GM19193 (cell line): Measurements from ENCODE around the gene CAMKV.

Source experiments
- POLR2A ChIP-seq: IDR thresholded peaks from 4 replicates; pipeline ENCODE4 v1.6.1; 2011; ENCODE audit not compliant: insufficient read depth, insufficient read length; ENCODE audit errors: extremely low read depth

The CAMKV gene

DNA sequence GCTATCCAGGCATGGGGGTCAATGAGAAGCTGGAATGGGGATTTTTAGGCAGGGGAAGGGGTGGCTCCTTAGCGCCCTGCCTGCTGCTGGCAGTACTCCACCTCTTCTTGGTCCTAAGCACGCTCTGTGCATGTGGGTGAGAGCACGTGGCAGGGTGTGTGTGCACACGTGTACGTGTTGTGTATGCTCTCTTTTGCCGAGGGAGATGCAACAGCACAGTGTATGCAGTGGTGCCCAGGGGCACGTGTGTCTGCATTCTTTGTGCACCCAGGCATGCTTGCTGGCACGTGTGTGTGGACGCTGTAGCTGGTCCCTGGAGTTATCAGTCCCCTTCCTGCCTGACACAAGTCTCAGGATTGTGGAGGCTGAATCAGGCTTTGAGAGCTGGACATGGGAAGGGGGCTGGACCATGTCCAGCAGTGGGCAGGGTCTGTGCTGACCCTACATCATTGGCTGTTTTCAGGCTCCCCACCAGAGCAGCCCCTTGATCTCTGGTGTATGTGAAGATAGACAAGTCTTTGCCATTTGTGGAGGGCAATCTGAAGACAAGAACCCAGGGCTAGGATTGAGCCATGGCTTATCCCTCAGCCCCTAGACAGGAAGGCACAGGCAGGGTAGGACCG lies 1.9 kb upstream of the CAMKV start:
- TF ChIP-seq POLR2A: no peak

DNA sequence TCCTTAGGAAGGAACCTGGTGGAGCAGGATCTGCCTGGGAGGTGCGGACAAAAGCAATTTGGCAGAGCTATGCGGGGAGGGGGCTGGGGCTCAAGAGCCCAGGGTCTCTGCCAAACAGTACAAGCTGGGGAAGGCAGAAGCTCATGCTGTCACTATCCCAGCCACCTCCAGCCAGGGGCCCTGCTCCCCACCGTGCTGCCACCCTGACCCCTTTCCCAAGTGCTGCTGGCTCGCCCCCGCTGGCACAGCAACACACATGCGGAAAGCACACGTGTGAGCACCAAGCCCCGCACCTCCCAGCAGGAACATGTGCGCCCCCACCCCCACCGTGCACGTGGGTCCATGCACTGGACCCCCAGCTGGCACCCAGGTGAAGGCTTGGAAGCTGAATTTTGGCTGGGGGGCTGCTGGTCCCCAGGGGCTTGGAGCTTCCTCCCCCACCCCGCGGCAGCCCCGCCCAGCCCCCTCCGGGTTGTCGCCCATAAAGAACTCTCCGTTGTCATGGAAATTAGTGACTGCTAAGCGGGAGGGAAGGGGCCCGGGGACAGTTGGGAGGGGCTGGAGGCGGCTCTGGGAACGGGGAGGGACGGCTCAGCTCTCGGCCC lies 742 bp downstream of the CAMKV start:
- TF ChIP-seq POLR2A: no peak

GRCh38 chr3:49867871-49868321 lies 1.8 kb downstream of the CAMKV start:
- no peak for TF ChIP-seq POLR2A

GRCh38 chr3:49867400-49867799 lies 2.3 kb downstream of the CAMKV start:
- TF ChIP-seq POLR2A: no peak

GRCh38 chr3:49865198-49865784 lies 4.4 kb downstream of the CAMKV start:
- TF ChIP-seq POLR2A: no peak

DNA sequence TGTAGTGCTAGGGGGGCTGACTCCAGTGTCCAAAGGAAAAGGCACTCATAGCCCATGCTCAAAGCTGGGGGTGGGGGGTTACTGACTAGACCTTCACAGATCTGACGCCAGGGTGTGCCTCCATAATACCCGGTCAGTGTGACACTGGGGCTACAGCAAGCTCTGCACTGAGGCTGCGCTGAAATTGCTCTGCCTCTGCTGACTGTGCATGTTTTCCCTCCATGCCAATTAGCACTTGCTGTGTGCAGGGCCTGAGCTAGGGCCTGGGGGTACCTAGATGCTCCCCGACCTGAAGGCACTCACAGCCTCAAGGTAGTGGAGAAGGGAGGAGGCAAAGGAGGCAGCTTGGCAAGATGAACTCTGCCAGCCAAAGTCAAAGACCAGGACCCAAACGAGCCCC lies 5.2 kb downstream of the CAMKV start:
- no peak for TF ChIP-seq POLR2A

DNA sequence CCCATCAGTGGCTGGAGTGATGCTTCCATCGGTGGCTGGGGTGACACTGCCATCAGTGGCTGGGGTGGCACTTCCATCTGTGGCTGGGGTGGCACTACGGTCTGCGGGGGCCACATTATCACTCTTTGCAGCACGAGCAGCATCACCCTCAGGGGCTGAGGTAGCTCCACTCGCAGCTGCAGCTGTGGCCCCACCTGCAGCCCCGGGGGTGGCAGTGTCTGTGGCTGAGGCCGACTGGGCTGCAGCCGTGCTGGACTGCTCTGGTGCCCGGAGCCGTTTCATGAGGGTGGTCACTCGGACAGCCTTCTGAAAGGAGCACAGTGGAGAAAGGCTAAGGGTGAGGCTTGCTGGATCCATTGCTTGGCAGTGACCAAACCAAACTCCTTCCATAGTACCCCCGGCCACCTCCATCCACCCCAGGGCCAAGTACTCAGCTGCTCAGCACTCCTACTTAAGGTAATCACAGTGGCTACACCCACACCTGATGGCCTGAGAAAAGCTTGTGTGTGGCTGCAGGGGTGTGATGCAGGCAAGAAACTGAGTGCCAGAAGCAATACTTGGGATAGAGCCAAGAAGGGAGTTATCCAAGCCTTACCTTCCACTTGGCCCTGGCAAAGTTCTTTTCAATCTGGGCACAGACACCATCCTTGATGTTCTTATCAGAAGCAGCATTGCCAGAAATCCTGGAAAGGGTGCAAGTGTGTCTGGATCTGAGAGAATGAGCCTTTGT lies 10.0 kb downstream of the CAMKV start:
- no peak for TF ChIP-seq POLR2A

DNA sequence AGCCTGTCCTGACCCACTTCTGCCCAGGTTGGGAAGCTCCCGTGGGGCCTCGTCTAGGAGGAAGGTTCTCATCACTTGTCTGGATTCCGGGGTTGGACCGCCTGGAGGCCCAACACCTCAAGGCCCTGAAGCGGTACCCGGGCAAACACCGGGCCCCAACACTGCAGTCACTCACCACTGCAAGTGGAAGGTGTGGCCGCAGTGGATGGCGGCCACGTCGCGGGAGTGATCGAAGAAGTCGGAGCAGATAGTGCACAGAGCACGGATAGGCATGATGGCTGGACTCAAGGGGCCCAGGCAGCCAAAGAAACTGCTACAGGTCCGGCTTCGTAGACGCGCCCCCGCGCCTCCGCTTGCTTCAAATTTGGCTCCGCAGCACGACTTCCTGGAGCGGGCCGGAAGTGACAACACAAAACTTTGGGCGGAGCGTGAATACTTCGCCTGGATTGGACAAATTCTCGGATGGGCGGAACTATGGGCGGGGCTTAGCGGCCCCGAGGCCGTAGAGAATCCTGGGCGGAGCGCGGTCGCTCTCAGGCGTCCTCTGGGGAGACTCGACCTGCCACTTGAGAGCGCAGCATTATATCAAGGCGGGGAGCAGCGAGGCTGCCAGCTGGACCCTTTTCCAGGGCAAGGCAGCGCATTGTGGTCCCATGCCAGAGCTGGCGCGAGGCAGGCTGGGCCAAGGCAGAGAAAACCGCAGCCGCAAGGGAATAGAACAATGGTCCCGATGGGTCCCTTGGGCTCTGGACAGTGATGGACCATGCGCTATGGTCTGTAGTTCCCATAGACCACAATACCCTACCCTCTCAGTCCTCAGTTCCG lies 13.3 kb downstream of the CAMKV start, which contains the start of gene TRAIP:
Gene TRAIP (minus strand): TSS at position 384 of the 825 bp plus-strand sequence. CDS start 111 bp downstream, at position 273.
- TF ChIP-seq POLR2A: peak; percentile 71

GRCh38 chr3:49855662-49856061 lies 14.0 kb downstream of the CAMKV start:
- no peak for TF ChIP-seq POLR2A

- no peak for TF ChIP-seq POLR2A
These were observed 24.0 kb downstream of the CAMKV start for GRCh38 chr3:49845694-49846093.

GRCh38 chr3:49844464-49845183 lies 25.1 kb downstream of the CAMKV start:
- TF ChIP-seq POLR2A: no peak

DNA sequence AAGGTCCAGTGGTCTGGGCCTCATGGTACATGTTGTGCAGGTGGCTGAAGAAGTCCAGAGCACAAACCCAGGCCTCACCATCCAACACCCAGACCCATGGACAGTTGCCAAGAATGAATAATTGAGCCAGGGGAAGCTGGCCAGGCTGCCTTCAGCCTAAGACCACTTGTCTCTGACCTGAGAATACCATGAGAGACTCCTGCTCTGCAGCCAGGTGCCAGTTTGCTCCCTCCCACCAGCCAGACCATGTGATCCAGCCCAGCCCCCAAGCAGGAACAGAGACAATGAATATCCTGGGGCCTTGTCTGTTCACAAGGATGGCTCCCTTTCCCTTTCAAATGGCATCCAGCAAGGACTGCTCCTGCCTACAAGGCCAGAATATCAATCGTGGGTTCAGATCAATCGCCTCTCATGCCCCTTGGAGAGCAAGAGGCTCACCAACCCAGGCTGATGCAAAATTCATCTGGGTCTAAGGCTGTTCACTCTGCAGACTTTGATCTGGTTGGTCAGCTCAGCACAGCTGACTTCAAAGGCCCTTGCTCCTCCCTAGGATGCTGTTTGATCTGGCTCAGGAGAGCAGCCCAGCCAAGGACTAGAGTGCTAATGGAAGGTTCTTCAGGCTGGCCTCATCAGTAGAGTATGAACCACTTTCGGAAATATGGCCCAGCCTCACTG lies 26.7 kb downstream of the CAMKV start:
- TF ChIP-seq POLR2A: no peak

DNA sequence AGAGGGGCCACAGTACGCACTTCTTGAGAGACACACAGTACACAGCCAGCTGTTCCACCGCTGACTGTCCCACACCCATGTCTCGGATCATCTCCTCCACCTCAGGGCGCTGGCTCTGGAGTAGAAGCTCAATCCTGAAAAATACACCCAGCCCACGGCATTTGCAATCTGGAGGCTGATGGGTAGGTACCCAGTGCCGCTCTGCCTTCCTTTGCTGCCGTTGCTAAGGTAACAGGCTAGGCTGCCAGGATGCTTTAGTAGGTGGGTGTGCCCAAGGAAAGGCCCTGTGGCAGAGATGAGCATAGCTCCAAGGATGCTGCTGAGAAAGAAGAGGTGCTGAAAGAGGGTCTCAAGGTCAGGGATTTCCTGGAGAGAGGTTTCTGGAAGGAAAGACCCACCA lies 27.9 kb downstream of the CAMKV start:
- TF ChIP-seq POLR2A: no peak

DNA sequence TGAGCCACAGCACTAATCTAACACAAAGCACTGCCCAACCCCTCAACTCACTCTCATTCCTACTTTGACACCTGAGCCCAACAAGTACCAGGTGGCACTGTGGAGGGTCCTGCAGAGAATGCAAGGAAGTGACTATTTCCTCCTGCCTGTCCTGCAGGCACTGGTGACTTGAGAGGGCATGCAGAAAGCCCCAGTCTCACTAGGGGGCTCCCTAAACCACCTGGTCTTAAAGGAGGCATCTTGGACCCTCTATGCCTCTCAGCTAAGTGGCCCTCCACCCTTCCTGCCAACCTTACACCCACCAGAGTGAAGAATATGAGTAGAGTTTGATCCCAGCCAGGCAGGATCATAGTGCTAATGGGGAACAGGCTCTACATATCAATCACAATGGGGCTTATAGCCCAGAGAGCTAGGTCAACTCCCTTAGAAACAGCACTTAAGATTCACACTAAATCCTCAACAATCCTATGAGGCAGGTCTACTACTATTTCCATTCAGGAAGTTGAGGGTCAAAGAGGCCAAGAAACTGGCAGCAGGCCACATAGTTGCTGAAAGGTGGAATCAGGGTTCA lies 28.5 kb downstream of the CAMKV start:
- no peak for TF ChIP-seq POLR2A

DNA sequence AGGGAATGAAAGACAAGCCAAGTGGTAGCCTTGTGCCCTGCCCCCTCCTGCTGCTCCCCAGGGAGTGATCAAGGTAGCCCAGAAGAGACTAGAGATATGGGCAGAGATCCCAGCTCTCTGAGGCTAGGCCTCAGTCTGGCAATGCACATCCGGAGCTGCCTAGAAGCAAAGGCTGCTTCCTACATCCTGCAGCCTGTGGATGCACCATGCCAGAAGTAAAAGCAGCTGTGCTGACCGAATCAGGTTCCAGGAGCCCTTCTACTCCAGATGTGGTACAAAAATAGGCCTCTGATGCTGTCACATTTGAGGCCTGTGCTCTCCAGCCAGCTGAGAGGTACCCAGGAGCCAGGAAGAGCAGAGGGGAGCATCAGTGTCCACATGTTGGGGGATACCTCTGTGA lies 29.3 kb downstream of the CAMKV start:
- TF ChIP-seq POLR2A: no peak
